Endothelial cell (in vitro differentiated cells): ENCODE data around the gene RAD51B. TPM values are rescaled to one million over a fixed set of nuclear protein-coding genes. Genes with fewer than 3 reads are reported as not detected.

Experiments
- DNase-seq: peaks from one replicate; pipeline ENCODE4 v3.0.0; 2021; ENCODE audit warnings: low spot score
- H3K27ac Mint-ChIP-seq: one replicate; pipeline ENCODE4 v1.8.0; 2021; ENCODE audit warnings: mixed read lengths, inconsistent platforms; ENCODE audit not compliant: unreplicated experiment
- H3K27me3 Mint-ChIP-seq: one replicate; pipeline ENCODE4 v1.8.0; 2021; ENCODE audit warnings: mild to moderate bottlenecking, moderate library complexity, mixed read lengths, inconsistent platforms; ENCODE audit not compliant: unreplicated experiment
- H3K36me3 Mint-ChIP-seq: one replicate; pipeline ENCODE4 v1.8.0; 2021; ENCODE audit warnings: mild to moderate bottlenecking, low read depth, mixed read lengths, inconsistent platforms; ENCODE audit not compliant: unreplicated experiment
- H3K4me1 Mint-ChIP-seq: one replicate; pipeline ENCODE4 v1.8.0; 2021; ENCODE audit warnings: mild to moderate bottlenecking, mixed read lengths, inconsistent platforms; ENCODE audit not compliant: unreplicated experiment
- H3K4me3 Mint-ChIP-seq: one replicate; pipeline ENCODE4 v1.8.0; 2021; ENCODE audit warnings: mild to moderate bottlenecking, mixed read lengths, inconsistent platforms; ENCODE audit not compliant: unreplicated experiment
- H3K9me3 Mint-ChIP-seq: one replicate; pipeline ENCODE4 v1.8.0; 2021; ENCODE audit warnings: mixed read lengths, inconsistent platforms; ENCODE audit not compliant: unreplicated experiment
- CTCF ChIP-seq: fragments of 200-600 bp; sonication (generic); IDR thresholded peaks from one replicate; pipeline ENCODE4 v1.5.0; 2021; ENCODE audit warnings: antibody characterized with exemption; ENCODE audit not compliant: unreplicated experiment
- total RNA-seq: library from RNA; stranded (reverse); fragmentation: NEBNext Ultra II Directional; extraction: Animal tissue kit (Norgen Biotek cat#: 25700); gene quantifications from one replicate; pipeline ENCODE4 v1.2.1, GENCODE V29; 2021; ENCODE audit not compliant: unreplicated experiment

RAD51B gene
- total RNA-seq, 1 donor from 2014 or later, result 23.5 TPM

GRCh38 chr14:68628605-68629310 lies 809.2 kb downstream of the RAD51B start:
- Mint-ChIP-seq H3K36me3 (no peaks in the 10 kb centered on the region), H3K4me1 (peaks cover 10% of the 10 kb centered on the region), H3K9me3 (no peaks in the 10 kb centered on the region), H3K4me3 (no peak overlapping the region), H3K27ac (no peak overlapping the region), H3K27me3 (peaks cover 7% of the 10 kb centered on the region)
- DNase-seq, result no peak
- TF ChIP-seq CTCF, result no peak

- DNase-seq, result no peak
- Mint-ChIP-seq H3K27me3 (peaks cover 7% of the 10 kb centered on the region), H3K4me3 (no peak overlapping the region), H3K36me3 (no peaks in the 10 kb centered on the region), H3K9me3 (no peaks in the 10 kb centered on the region), H3K4me1 (peaks cover 12% of the 10 kb centered on the region), H3K27ac (no peak overlapping the region)
- TF ChIP-seq CTCF, result no peak
These were observed 810.5 kb downstream of the RAD51B start for GRCh38 chr14:68630081-68630571.

DNA sequence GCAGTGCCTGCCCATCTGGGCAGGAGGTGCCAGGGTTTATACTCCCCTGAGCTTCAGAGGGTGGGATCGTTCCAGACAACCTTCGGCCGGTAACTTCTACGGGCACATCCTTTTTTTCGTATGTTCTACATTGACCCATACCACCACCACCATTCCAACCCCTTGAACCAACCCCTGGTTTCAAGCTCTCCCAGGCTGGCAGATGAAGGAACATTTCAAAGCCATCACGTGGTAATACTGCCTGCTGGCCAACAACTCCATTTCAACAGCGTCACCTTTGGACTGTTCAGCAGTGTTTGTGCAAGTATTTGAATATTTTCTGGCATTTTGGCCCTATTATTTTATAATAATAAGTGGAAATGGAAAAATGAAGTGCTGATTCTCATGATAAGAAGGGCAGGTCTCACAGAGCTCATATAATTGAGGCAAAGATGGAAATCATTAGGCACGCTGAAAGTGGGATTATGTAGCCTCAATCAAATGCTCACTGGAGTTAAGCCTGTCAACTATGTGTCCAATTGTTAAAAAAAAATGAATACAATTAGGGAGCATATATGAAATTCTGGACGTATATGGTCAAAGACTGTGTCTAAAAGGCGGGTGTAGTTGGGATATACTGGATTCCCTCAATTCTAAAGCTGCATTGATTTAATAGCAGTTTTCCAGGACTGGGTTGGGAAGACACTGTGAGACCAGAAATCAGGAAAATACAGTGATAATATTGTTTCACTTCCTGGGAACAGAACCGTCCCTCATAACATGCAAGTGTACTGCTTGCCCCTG lies 811.2 kb downstream of the RAD51B start:
- no peak for DNase-seq
- H3K27me3 Mint-ChIP-seq, result peaks cover 5% of the 10 kb centered on the region
- no peaks in the 10 kb centered on the region for H3K9me3 Mint-ChIP-seq
- no peak for TF ChIP-seq CTCF
- no peak overlapping the region for H3K27ac Mint-ChIP-seq
- no peak overlapping the region for H3K4me3 Mint-ChIP-seq
- H3K4me1 Mint-ChIP-seq, result peaks cover 13% of the 10 kb centered on the region
- H3K36me3 Mint-ChIP-seq, result no peaks in the 10 kb centered on the region

DNA sequence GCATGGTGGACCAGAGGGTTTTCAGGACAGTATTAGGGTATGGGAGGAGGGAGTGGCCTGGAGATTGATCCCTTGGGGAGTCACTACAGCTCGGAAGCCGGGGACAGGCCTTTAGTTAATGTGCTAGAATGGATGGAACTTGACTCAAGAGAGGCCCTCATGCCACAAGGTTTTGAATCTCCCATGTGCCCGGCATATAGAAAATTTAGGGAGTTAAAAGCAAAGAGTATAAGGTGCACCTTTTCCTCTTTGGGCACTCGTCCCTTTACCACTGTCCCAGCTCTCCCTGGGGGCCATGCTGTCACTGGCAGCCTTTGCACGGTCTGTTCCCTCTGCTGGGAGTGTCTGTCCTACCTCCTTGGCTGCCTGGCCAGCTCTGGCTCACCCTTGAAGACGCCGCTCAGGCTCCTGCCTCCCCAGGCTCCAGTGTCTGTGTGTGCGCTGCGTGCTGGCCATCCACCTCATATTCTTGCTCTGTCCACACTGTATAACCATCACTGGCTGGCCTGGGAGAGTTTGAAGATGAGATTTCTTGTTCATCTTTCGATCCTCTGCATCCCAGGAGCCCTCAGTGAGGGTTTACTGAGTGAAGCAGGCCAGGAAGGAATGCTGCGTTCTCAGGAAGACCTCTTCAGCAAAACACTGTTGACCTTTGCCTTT lies 811.9 kb downstream of the RAD51B start:
- Mint-ChIP-seq H3K27ac (no peak overlapping the region), H3K4me1 (peaks cover 13% of the 10 kb centered on the region), H3K36me3 (no peaks in the 10 kb centered on the region), H3K27me3 (peaks cover 3% of the 10 kb centered on the region), H3K9me3 (no peaks in the 10 kb centered on the region), H3K4me3 (no peak overlapping the region)
- no peak for TF ChIP-seq CTCF
- no peak for DNase-seq
